GM23248 (cell line): Measurements from ENCODE around the gene ASRGL1.

Source experiments
- EZH2 ChIP-seq: fragments of 200-600 bp; sonication (generic); IDR thresholded peaks from 2 replicates; pipeline ENCODE4 v1.6.1; 2018; ENCODE audit warnings: antibody characterized with exemption, mild to moderate bottlenecking; ENCODE audit not compliant: insufficient read depth, poor library complexity, severe bottlenecking
- EZH2phosphoT487 ChIP-seq: fragments of 200-600 bp; sonication (generic); IDR thresholded peaks from 2 replicates; pipeline ENCODE4 v1.6.1; 2018; ENCODE audit warnings: antibody characterized with exemption, moderate library complexity, mild to moderate bottlenecking, low read depth; ENCODE audit not compliant: insufficient read depth

- TF ChIP-seq EZH2phosphoT487, result no peak
- TF ChIP-seq EZH2, result no peak
Observed at GRCh38 chr11:62419314-62419929, 82.2 kb downstream of the ASRGL1 start.
